GM23338 (cell line): ENCODE results near the gene PTPRN2. TPM values are rescaled to one million over a fixed set of nuclear protein-coding genes. Genes with fewer than 3 reads are reported as not detected.

Source experiments
- ATAC-seq: fragments of 200-7000 bp; cut with Tn5 transposase; 3 replicates; pipeline ENCODE4 v1.9.1; 2020
- DNase-seq: peaks from one replicate; pipeline ENCODE4 v3.0.0-alpha.2; 2015; ENCODE audit warnings: low spot score
- H2AFZ ChIP-seq: fragments of 200-600 bp; sonication (generic); 2 replicates; pipeline ENCODE4 v1.8.0; 2016; ENCODE audit warnings: antibody characterized with exemption, mild to moderate bottlenecking, moderate library complexity
- H3F3A ChIP-seq: fragments of 200-600 bp; sonication (generic); replicated peaks from 2 replicates; pipeline ENCODE4 v1.8.0; 2017; ENCODE audit warnings: antibody characterized with exemption, mixed run types, low read depth
- H3K27ac ChIP-seq: fragments of 200-600 bp; sonication (generic); 2 replicates; pipeline ENCODE4 v1.6.1; 2016; ENCODE audit warnings: low read depth
- H3K27me3 ChIP-seq: fragments of 200-600 bp; sonication (generic); 2 replicates; pipeline ENCODE4 v1.8.0; 2016; ENCODE audit warnings: mild to moderate bottlenecking, mixed run types, moderate library complexity; ENCODE audit not compliant: insufficient read depth
- H3K36me3 ChIP-seq: fragments of 200-600 bp; sonication (generic); 2 replicates; pipeline ENCODE4 v1.8.0; 2016; ENCODE audit warnings: mild to moderate bottlenecking; ENCODE audit not compliant: insufficient read depth
- H3K4me1 ChIP-seq: fragments of 200-600 bp; sonication (generic); 2 replicates; pipeline ENCODE4 v1.8.0; 2016; ENCODE audit warnings: mild to moderate bottlenecking, moderate library complexity; ENCODE audit not compliant: insufficient read depth
- H3K4me2 ChIP-seq: fragments of 200-600 bp; sonication (generic); 2 replicates; pipeline ENCODE4 v1.7.1; 2017; ENCODE audit warnings: mixed run types
- H3K4me3 ChIP-seq: fragments of 200-600 bp; sonication (generic); 2 replicates; pipeline ENCODE4 v1.6.1; 2016; ENCODE audit warnings: mixed run types
- H3K79me2 ChIP-seq: fragments of 200-600 bp; sonication (generic); replicated peaks from 2 replicates; pipeline ENCODE4 v1.8.0; 2017; ENCODE audit warnings: mild to moderate bottlenecking; ENCODE audit not compliant: insufficient read depth
- H3K9me2 ChIP-seq: fragments of 200-600 bp; sonication (generic); 2 replicates; pipeline ENCODE4 v1.8.0; 2017; ENCODE audit not compliant: insufficient read depth
- H4K20me1 ChIP-seq: fragments of 200-600 bp; sonication (generic); replicated peaks from 2 replicates; pipeline ENCODE4 v1.8.0; 2017; ENCODE audit warnings: mild to moderate bottlenecking; ENCODE audit not compliant: insufficient read depth
- H3K27ac Mint-ChIP-seq: 2 replicates; pipeline ENCODE4 v1.8.0; 2020; ENCODE audit warnings: inconsistent platforms, mild to moderate bottlenecking, moderate library complexity, mixed read lengths
- H3K27me3 Mint-ChIP-seq: 3 replicates; pipeline ENCODE4 v1.8.0; 2022; ENCODE audit warnings: low read depth, mild to moderate bottlenecking, moderate library complexity, mixed read lengths, inconsistent platforms; ENCODE audit not compliant: insufficient read depth, poor library complexity
- H3K36me3 Mint-ChIP-seq: 3 replicates; pipeline ENCODE4 v1.8.0; 2021; ENCODE audit warnings: low read depth, mild to moderate bottlenecking, inconsistent platforms, moderate library complexity, mixed read lengths
- H3K4me1 Mint-ChIP-seq: 3 replicates; pipeline ENCODE4 v1.8.0; 2020; ENCODE audit warnings: mild to moderate bottlenecking, inconsistent platforms, mixed read lengths
- H3K4me3 Mint-ChIP-seq: 3 replicates; pipeline ENCODE4 v1.8.0; 2021; ENCODE audit warnings: moderate library complexity, mild to moderate bottlenecking, inconsistent platforms, mixed read lengths
- H3K9me3 Mint-ChIP-seq: 3 replicates; pipeline ENCODE4 v1.8.0; 2020; ENCODE audit warnings: moderate library complexity, mild to moderate bottlenecking, inconsistent platforms, mixed read lengths
- CREB1 ChIP-seq: fragments of 250-450 bp; sonication (Bioruptor Pico); IDR thresholded peaks from 2 replicates; pipeline ENCODE4 v1.5.0; 2020; ENCODE audit warnings: low read depth, mild to moderate bottlenecking, moderate library complexity
- CTCF ChIP-seq, 2 experiments: fragments of 200-600 bp in 1 of 2; sonication (generic) in 1 of 2; conservative IDR thresholded peaks; 2 replicates each; pipeline versions ENCODE4 v1.5.1 to v1.6.1; 2016 to 2017; ENCODE audit warnings: antibody characterized with exemption in 2 of 2, low read depth in 2 of 2, mild to moderate bottlenecking in 2 of 2, moderate library complexity in 1 of 2
- EZH2phosphoT487 ChIP-seq: fragments of 200-600 bp; sonication (generic); IDR thresholded peaks from one replicate; pipeline ENCODE4 v1.8.1; 2018; ENCODE audit warnings: antibody characterized with exemption; ENCODE audit not compliant: unreplicated experiment
- JUNB ChIP-seq: IDR thresholded peaks from one replicate; pipeline ENCODE4 v1.6.1; 2016; ENCODE audit warnings: antibody characterized with exemption; ENCODE audit not compliant: unreplicated experiment
- POLR2AphosphoS5 ChIP-seq: IDR thresholded peaks from 2 replicates; pipeline ENCODE4 v1.6.1; 2016; ENCODE audit warnings: antibody characterized with exemption, low read depth
- REST ChIP-seq: IDR thresholded peaks from one replicate; pipeline ENCODE4 v1.6.1; 2018; ENCODE audit warnings: antibody characterized with exemption; ENCODE audit not compliant: unreplicated experiment
- STAT1 ChIP-seq: IDR thresholded peaks from one replicate; pipeline ENCODE4 v1.6.1; 2016; ENCODE audit warnings: antibody characterized with exemption; ENCODE audit not compliant: unreplicated experiment
- ZNF114 ChIP-seq: fragments of 250-450 bp; sonication (Bioruptor Pico); IDR thresholded peaks from 2 replicates; pipeline ENCODE4 v1.5.0; 2020; ENCODE audit warnings: mild to moderate bottlenecking, moderate library complexity
- ZNF331 ChIP-seq: fragments of 250-450 bp; sonication (Bioruptor Pico); IDR thresholded peaks from 2 replicates; pipeline ENCODE4 v1.5.0; 2020; ENCODE audit warnings: low read depth, mild to moderate bottlenecking, moderate library complexity
- polyA plus RNA-seq: library from polyadenylated mRNA; unstranded; fragments of >200 nt; fragmentation: Nextera tagmentation; extraction: Ambion mirVana; gene quantifications from 2 replicates; pipeline ENCODE4 v1.2.1, GENCODE V29; 2016
- total RNA-seq: library from RNA; depleted of rRNA; stranded (reverse); fragments of >200 nt; shearing (Covaris generic); gene quantifications from 2 replicates; pipeline ENCODE4 v1.2.3, GENCODE V29; 2014
- TF ChIP-seq, protein P1 (sequence below): IDR thresholded peaks from 2 replicates; pipeline ENCODE4 v1.6.1; 2016; ENCODE audit warnings: antibody characterized with exemption
- TF ChIP-seq, protein P2 (sequence below): fragments of 250-450 bp; sonication (Bioruptor Pico); IDR thresholded peaks from 2 replicates; pipeline ENCODE4 v1.5.0; 2020; ENCODE audit warnings: mild to moderate bottlenecking, moderate library complexity

PTPRN2 gene
- total and polyA plus RNA-seq, 2 experiments from 2014 or later = 0.87 to 4.0 TPM

DNA sequence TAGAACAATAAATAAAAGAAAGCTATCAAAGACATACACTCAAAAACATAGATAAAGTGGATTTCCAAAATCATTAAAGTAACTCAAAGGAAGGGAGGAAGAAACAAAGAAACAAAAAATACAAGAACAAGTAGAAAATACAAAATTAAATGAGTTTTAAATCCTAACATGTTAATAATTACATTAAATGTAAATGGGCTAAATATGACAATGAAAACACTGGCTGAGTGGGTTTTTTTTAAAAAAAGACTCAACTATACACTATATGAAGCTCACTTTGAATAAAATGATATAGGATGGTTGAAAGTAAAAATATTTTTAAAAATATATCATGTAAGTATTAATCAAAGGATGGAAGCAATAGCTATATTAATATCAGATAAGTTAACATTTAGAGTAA lies 371.4 kb downstream of the PTPRN2 start:
- Histone ChIP-seq H3K4me2 (no peak overlapping the region), H3F3A (no peaks in the 10 kb centered on the region), H3K79me2 (no peaks in the 10 kb centered on the region), H3K4me3 (no peak overlapping the region), H3K36me3 (no peaks in the 10 kb centered on the region), H2AFZ (no peak overlapping the region), H3K4me1 (no peaks in the 10 kb centered on the region), H3K27ac (no peak overlapping the region), H4K20me1 (no peaks in the 10 kb centered on the region), H3K27me3 (no peaks in the 10 kb centered on the region), H3K9me2 (no peaks in the 10 kb centered on the region)
- TF ChIP-seq, protein P1, sequence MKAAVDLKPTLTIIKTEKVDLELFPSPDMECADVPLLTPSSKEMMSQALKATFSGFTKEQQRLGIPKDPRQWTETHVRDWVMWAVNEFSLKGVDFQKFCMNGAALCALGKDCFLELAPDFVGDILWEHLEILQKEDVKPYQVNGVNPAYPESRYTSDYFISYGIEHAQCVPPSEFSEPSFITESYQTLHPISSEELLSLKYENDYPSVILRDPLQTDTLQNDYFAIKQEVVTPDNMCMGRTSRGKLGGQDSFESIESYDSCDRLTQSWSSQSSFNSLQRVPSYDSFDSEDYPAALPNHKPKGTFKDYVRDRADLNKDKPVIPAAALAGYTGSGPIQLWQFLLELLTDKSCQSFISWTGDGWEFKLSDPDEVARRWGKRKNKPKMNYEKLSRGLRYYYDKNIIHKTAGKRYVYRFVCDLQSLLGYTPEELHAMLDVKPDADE = no peak
- no peak for TF ChIP-seq ZNF331
- no peak for TF ChIP-seq REST
- no peak for TF ChIP-seq STAT1
- TF ChIP-seq, protein P2, sequence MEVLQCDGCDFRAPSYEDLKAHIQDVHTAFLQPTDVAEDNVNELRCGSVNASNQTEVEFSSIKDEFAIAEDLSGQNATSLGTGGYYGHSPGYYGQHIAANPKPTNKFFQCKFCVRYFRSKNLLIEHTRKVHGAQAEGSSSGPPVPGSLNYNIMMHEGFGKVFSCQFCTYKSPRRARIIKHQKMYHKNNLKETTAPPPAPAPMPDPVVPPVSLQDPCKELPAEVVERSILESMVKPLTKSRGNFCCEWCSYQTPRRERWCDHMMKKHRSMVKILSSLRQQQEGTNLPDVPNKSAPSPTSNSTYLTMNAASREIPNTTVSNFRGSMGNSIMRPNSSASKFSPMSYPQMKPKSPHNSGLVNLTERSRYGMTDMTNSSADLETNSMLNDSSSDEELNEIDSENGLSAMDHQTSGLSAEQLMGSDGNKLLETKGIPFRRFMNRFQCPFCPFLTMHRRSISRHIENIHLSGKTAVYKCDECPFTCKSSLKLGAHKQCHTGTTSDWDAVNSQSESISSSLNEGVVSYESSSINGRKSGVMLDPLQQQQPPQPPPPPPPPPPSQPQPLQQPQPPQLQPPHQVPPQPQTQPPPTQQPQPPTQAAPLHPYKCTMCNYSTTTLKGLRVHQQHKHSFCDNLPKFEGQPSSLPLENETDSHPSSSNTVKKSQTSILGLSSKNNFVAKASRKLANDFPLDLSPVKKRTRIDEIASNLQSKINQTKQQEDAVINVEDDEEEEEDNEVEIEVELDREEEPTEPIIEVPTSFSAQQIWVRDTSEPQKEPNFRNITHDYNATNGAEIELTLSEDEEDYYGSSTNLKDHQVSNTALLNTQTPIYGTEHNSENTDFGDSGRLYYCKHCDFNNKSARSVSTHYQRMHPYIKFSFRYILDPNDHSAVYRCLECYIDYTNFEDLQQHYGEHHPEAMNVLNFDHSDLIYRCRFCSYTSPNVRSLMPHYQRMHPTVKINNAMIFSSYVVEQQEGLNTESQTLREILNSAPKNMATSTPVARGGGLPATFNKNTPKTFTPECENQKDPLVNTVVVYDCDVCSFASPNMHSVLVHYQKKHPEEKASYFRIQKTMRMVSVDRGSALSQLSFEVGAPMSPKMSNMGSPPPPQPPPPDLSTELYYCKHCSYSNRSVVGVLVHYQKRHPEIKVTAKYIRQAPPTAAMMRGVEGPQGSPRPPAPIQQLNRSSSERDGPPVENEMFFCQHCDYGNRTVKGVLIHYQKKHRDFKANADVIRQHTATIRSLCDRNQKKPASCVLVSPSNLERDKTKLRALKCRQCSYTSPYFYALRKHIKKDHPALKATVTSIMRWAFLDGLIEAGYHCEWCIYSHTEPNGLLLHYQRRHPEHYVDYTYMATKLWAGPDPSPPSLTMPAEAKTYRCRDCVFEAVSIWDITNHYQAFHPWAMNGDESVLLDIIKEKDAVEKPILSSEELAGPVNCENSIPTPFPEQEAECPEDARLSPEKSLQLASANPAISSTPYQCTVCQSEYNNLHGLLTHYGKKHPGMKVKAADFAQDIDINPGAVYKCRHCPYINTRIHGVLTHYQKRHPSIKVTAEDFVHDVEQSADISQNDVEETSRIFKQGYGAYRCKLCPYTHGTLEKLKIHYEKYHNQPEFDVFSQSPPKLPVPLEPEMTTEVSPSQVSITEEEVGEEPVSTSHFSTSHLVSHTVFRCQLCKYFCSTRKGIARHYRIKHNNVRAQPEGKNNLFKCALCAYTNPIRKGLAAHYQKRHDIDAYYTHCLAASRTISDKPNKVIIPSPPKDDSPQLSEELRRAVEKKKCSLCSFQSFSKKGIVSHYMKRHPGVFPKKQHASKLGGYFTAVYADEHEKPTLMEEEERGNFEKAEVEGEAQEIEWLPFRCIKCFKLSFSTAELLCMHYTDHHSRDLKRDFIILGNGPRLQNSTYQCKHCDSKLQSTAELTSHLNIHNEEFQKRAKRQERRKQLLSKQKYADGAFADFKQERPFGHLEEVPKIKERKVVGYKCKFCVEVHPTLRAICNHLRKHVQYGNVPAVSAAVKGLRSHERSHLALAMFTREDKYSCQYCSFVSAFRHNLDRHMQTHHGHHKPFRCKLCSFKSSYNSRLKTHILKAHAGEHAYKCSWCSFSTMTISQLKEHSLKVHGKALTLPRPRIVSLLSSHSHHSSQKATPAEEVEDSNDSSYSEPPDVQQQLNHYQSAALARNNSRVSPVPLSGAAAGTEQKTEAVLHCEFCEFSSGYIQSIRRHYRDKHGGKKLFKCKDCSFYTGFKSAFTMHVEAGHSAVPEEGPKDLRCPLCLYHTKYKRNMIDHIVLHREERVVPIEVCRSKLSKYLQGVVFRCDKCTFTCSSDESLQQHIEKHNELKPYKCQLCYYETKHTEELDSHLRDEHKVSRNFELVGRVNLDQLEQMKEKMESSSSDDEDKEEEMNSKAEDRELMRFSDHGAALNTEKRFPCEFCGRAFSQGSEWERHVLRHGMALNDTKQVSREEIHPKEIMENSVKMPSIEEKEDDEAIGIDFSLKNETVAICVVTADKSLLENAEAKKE (CRISPR knock-in tag) = no peak
- TF ChIP-seq EZH2phosphoT487 = no peak
- TF ChIP-seq ZNF114 (CRISPR knock-in tag) = no peak
- TF ChIP-seq CREB1 (CRISPR knock-in tag) = no peak
- TF ChIP-seq JUNB = no peak
- TF ChIP-seq CTCF (conservative IDR thresholded peaks at IDR 0.05; ENCODE audit: low read depth in 2 of 2) = no peak
- TF ChIP-seq POLR2AphosphoS5 = no peak
- DNase-seq = no peak
- H3K27ac Mint-ChIP-seq = no peak overlapping the region
- peaks cover 93% of the 10 kb centered on the region for H3K9me3 Mint-ChIP-seq
- no peak overlapping the region for H3K4me3 Mint-ChIP-seq
- H3K36me3 Mint-ChIP-seq = peaks cover 32% of the 10 kb centered on the region
- H3K4me1 Mint-ChIP-seq = no peaks in the 10 kb centered on the region
- no peaks in the 10 kb centered on the region for H3K27me3 Mint-ChIP-seq
- ATAC-seq = no peak
